ENCODE results near the gene TSC2.

Gene TSC2

GRCh38 chr16:2075631-2076030 is 27.8 kb downstream of the TSC2 start:
- DNase-seq (ENCODE audit: low read depth) = no peak
- H3K4me3 ChIP-seq (ENCODE audit: low read length) = no peak overlapping the region

DNA sequence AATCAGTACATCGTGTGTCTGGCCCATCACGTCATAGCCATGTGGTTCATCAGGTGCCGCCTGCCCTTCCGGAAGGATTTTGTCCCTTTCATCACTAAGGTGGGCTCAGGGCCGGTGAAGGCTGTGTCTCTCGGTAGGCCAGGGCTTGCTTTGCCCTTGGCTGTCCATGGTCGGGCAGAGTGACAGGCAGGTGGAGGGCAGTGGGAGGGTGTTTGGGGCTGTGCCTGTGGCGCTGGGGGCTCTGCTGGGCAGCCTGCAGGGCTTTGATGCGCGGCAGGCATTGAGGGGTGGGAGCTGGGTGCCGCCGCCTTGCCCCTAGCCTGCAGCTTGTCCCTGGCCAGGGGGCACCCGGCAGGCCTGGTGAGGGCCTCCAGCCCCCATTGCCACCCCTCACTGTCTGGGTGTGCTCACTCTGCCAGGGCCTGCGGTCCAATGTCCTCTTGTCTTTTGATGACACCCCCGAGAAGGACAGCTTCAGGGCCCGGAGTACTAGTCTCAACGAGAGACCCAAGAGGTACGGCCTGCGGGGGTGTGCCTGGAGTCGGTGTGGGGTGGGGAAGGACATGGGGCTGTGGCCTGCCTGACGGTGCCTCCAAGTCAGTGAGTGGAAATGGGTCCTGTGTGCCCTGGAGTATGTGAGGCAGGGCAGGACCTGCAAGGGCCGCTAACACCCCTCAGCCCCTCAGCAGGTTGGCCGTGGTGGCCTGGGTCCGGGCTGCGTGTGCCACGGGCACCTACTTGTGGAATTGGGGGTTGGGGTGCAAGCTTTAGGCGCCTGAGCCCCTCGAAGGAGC is 28.5 kb downstream of the TSC2 start:
- DNase-seq (ENCODE audit: low read depth) = no peak
- no peak overlapping the region for H3K4me3 ChIP-seq (ENCODE audit: low read length)
- TF ChIP-seq, protein P1, sequence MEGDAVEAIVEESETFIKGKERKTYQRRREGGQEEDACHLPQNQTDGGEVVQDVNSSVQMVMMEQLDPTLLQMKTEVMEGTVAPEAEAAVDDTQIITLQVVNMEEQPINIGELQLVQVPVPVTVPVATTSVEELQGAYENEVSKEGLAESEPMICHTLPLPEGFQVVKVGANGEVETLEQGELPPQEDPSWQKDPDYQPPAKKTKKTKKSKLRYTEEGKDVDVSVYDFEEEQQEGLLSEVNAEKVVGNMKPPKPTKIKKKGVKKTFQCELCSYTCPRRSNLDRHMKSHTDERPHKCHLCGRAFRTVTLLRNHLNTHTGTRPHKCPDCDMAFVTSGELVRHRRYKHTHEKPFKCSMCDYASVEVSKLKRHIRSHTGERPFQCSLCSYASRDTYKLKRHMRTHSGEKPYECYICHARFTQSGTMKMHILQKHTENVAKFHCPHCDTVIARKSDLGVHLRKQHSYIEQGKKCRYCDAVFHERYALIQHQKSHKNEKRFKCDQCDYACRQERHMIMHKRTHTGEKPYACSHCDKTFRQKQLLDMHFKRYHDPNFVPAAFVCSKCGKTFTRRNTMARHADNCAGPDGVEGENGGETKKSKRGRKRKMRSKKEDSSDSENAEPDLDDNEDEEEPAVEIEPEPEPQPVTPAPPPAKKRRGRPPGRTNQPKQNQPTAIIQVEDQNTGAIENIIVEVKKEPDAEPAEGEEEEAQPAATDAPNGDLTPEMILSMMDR (conservative IDR thresholded peaks at IDR 0.05; ENCODE audit: low read depth, low read length) = no peak

More at GRCh38 chr16:2075631-2076030, 27.8 kb downstream of the TSC2 start:
- TF ChIP-seq, protein P1 (conservative IDR thresholded peaks at IDR 0.05; ENCODE audit: low read depth, low read length) = no peak

GRCh38 chr16:2077016-2077415 is 29.2 kb downstream of the TSC2 start:
- TF ChIP-seq, protein P1 (conservative IDR thresholded peaks at IDR 0.05; ENCODE audit: low read depth, low read length) = no peak
- no peak overlapping the region for H3K4me3 ChIP-seq (ENCODE audit: low read length)
- no peak for DNase-seq (ENCODE audit: low read depth)

GRCh38 chr16:2077696-2078095 is 29.9 kb downstream of the TSC2 start:
- H3K4me3 ChIP-seq (ENCODE audit: low read length) = no peak overlapping the region
- no peak for DNase-seq (ENCODE audit: low read depth)
- TF ChIP-seq, protein P1 (conservative IDR thresholded peaks at IDR 0.05; ENCODE audit: low read depth, low read length) = no peak

DNA sequence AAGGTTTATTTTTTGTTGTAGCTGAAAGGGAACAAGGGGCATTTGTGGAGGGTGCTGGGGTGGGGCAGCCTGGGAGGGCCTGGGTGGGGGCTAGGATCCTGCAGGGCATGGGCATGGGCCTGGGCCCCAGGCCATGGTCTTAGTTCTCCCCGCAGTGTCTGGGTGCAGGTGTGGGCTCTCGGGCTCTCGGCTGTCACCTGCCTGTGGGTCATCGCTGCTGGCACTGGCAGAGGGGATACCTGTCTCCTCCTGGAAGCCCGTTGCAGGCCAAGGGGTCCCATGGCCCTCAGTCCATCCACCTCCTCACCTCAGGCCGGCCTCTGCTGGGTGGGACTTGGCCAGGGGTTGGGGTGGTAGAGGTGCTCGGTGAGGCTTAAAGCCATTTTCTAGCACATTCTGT is 30.3 kb downstream of the TSC2 start:
- DNase-seq (ENCODE audit: low read depth) = no peak

GRCh38 chr16:2078691-2079090 is 30.9 kb downstream of the TSC2 start:
- no peak overlapping the region for H3K4me3 ChIP-seq (ENCODE audit: low read length)
- DNase-seq (ENCODE audit: low read depth) = no peak
- TF ChIP-seq, protein P1 (conservative IDR thresholded peaks at IDR 0.05; ENCODE audit: low read depth, low read length) = no peak

More for the DNA sequence above, 30.3 kb downstream of the TSC2 start:
- TF ChIP-seq, protein P1 (conservative IDR thresholded peaks at IDR 0.05; ENCODE audit: low read depth, low read length) = no peak
- no peak overlapping the region for H3K4me3 ChIP-seq (ENCODE audit: low read length)

DNA sequence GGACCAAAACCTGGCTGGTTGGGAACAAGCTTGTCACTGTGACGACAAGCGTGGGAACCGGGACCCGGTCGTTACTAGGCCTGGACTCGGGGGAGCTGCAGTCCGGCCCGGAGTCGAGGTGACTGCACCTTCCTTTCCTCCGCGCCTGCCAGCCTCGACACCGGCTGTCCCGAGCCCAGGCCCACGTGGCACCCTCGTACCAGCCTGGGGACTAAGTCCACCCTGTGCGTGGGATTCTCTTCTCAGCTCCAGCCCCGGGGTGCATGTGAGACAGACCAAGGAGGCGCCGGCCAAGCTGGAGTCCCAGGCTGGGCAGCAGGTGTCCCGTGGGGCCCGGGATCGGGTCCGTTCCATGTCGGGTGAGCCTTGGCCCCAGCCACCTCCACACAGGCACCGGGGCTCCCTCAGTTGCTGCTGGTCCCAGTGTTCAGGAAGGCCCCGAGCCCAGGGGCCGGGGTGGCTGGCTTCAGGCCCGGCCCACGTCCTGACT is 31.6 kb downstream of the TSC2 start:
- no peak overlapping the region for H3K4me3 ChIP-seq (ENCODE audit: low read length)
- TF ChIP-seq, protein P1 (conservative IDR thresholded peaks at IDR 0.05; ENCODE audit: low read depth, low read length) = no peak

More for the DNA sequence above, 31.6 kb downstream of the TSC2 start:
- no peak for DNase-seq (ENCODE audit: low read depth)

Measured in retinal pigment epithelial cell (primary cell).